ENCODE data around the gene ANKMY1. TPM values are rescaled to one million over a fixed set of nuclear protein-coding genes. Genes with fewer than 3 reads are reported as not detected.

The ANKMY1 gene
- total RNA-seq, 4 donors from 2014 or later: 9.1 to 10.9 (median 10.2) TPM

GRCh38 chr2:240503848-240504247 is 53.9 kb downstream of the ANKMY1 start:
- Histone ChIP-seq H3K4me1 (no peaks in the 10 kb centered on the region), H3K4me3 (no peak overlapping the region), H3K36me3 (peaks cover 0 to 24% (median 16%) of the 10 kb centered on the region in 4 donors), H3K9me3 (no peaks in the 10 kb centered on the region), H3K27me3 (no peaks in the 10 kb centered on the region), H3K27ac (replicated peaks in 1 of 4) (no peak overlapping the region)
- DNase-seq (ENCODE audit: extremely low spot score): peak; percentile 34
- WGBS: 97% methylated on average over 7 of the region's 7 CpGs
- no peak for TF ChIP-seq EP300 (IDR thresholded peaks at IDR 0.05)
- intact Hi-C loops (cut with DNase I): no loop called here

- intact Hi-C loops (cut with DNase I): no loop called here
- Histone ChIP-seq H3K36me3 (peaks cover 0 to 26% (median 19%) of the 10 kb centered on the region in 4 donors), H3K9me3 (no peaks in the 10 kb centered on the region), H3K4me3 (no peak overlapping the region), H3K27ac (replicated peaks in 1 of 4) (no peak overlapping the region), H3K4me1 (no peaks in the 10 kb centered on the region), H3K27me3 (no peaks in the 10 kb centered on the region)
- WGBS: 89% methylated on average over 5 of the region's 9 CpGs
- no peak for DNase-seq (ENCODE audit: extremely low spot score)
- no peak for TF ChIP-seq POLR2AphosphoS5 (IDR thresholded peaks at IDR 0.05)
- no peak for TF ChIP-seq CTCF (IDR thresholded peaks at IDR 0.05)
- no peak for TF ChIP-seq POLR2A (IDR thresholded peaks at IDR 0.05; ENCODE audit: low read depth)
- no peak for TF ChIP-seq EP300 (IDR thresholded peaks at IDR 0.05)
Observed at GRCh38 chr2:240503375-240503774, 54.4 kb downstream of the ANKMY1 start.

- 89% methylated on average over 13 of the region's 14 CpGs for WGBS
- no peak overlapping the region for H3K4me3 ChIP-seq
- TF ChIP-seq POLR2AphosphoS5 (IDR thresholded peaks at IDR 0.05) (no peak), CTCF (IDR thresholded peaks at IDR 0.05) (no peak), EP300 (IDR thresholded peaks at IDR 0.05) (no peak), POLR2A (IDR thresholded peaks at IDR 0.05; ENCODE audit: low read depth) (no peak)
- intact Hi-C loops (cut with DNase I): no loop called here
- no peak overlapping the region for H3K27ac ChIP-seq (replicated peaks in 1 of 4)
- no peaks in the 10 kb centered on the region for H3K9me3 ChIP-seq
- no peaks in the 10 kb centered on the region for H3K4me1 ChIP-seq
- no peaks in the 10 kb centered on the region for H3K27me3 ChIP-seq
- DNase-seq (ENCODE audit: extremely low spot score): peak; percentile 42
- peaks cover 0 to 27% (median 19%) of the 10 kb centered on the region in 4 donors for H3K36me3 ChIP-seq
Observed at GRCh38 chr2:240502430-240503121, 55.2 kb downstream of the ANKMY1 start.

- Histone ChIP-seq H3K4me1 (no peaks in the 10 kb centered on the region), H3K27me3 (no peaks in the 10 kb centered on the region), H3K27ac (replicated peaks in 1 of 4) (no peak overlapping the region), H3K36me3 (peaks cover 0 to 28% (median 19%) of the 10 kb centered on the region in 4 donors), H3K9me3 (no peaks in the 10 kb centered on the region), H3K4me3 (no peak overlapping the region)
- intact Hi-C loops (cut with DNase I): no loop called here
- WGBS: 69% methylated on average over 3 of the region's 5 CpGs
- no peak for DNase-seq (ENCODE audit: extremely low spot score)
- TF ChIP-seq POLR2A (IDR thresholded peaks at IDR 0.05; ENCODE audit: low read depth): no peak
Observed at GRCh38 chr2:240502059-240502429, 55.7 kb downstream of the ANKMY1 start.

GRCh38 chr2:240501531-240501991 is 56.2 kb downstream of the ANKMY1 start:
- intact Hi-C loops (cut with DNase I): no loop called here
- Histone ChIP-seq H3K27me3 (no peaks in the 10 kb centered on the region), H3K27ac (replicated peaks in 1 of 4) (no peak overlapping the region), H3K4me3 (no peak overlapping the region), H3K36me3 (peaks cover 0 to 33% (median 19%) of the 10 kb centered on the region in 4 donors), H3K9me3 (no peaks in the 10 kb centered on the region), H3K4me1 (no peaks in the 10 kb centered on the region)
- TF ChIP-seq CTCF (IDR thresholded peaks at IDR 0.05): no peak
- WGBS: 100% methylated on average over 3 of the region's 13 CpGs
- peak; percentile 68 for DNase-seq (ENCODE audit: extremely low spot score)
